D721Med (cell line): ENCODE measurements around the gene OR9Q2.
"Not testable (repeated sequence)": the region's sequence is repeated elsewhere in the genome, so short reads cannot be mapped to it uniquely, and the experiment has no call there.

Experiments used
- DNase-seq: peaks from one replicate; pipeline ENCODE4 v3.0.0; 2011; ENCODE audit warnings: low spot score; ENCODE audit not compliant: insufficient read length
- FAIRE-seq: peaks from 2 replicates; lab custom pipeline; 2011; peaks lifted over from hg19 to GRCh38; lab: Jason Lieb, UNC
- TF ChIP-seq, protein P1 (sequence below): IDR thresholded peaks from 2 replicates; pipeline ENCODE4 v1.5.1; 2012; ENCODE audit warnings: mild to moderate bottlenecking, control low read depth; ENCODE audit not compliant: insufficient read depth; ENCODE audit errors: missing control alignments

OR9Q2 gene

DNA sequence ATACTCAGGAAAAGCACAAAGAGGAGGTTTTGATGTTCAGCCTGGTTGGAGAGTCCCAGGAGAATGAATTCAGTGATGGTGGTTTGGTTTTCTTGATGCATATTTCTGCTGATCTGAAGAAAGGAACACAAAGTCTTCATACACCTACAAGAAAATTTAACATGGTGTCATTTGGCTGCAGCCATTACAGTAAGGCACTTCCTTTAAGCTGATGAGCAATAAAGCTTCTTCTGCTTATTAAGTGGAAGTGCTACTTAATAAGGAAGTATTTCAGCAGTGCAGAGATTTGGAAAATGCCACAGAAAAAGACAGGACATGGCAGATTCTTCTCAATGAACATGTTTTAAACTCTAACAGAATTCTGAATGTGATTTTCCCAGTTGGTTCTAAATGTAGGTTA, 15.2 kb downstream of the OR9Q2 start, which contains the start of gene OR1S2:
OR1S2 (minus strand) TSS at position 101 of the 400 bp plus-strand sequence; CDS start at position 101, 0 bp downstream.
- DNase-seq (no peak), FAIRE-seq (no peak)
- TF ChIP-seq, protein P1, sequence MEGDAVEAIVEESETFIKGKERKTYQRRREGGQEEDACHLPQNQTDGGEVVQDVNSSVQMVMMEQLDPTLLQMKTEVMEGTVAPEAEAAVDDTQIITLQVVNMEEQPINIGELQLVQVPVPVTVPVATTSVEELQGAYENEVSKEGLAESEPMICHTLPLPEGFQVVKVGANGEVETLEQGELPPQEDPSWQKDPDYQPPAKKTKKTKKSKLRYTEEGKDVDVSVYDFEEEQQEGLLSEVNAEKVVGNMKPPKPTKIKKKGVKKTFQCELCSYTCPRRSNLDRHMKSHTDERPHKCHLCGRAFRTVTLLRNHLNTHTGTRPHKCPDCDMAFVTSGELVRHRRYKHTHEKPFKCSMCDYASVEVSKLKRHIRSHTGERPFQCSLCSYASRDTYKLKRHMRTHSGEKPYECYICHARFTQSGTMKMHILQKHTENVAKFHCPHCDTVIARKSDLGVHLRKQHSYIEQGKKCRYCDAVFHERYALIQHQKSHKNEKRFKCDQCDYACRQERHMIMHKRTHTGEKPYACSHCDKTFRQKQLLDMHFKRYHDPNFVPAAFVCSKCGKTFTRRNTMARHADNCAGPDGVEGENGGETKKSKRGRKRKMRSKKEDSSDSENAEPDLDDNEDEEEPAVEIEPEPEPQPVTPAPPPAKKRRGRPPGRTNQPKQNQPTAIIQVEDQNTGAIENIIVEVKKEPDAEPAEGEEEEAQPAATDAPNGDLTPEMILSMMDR: no peak

GRCh38 chr11:58212420-58212819, 23.6 kb downstream of the OR9Q2 start, which contains the start of gene OR1S1:
OR1S1 (plus strand) TSS chr11:58212720.
- DNase-seq, FAIRE-seq: not testable (repeated sequence)

DNA sequence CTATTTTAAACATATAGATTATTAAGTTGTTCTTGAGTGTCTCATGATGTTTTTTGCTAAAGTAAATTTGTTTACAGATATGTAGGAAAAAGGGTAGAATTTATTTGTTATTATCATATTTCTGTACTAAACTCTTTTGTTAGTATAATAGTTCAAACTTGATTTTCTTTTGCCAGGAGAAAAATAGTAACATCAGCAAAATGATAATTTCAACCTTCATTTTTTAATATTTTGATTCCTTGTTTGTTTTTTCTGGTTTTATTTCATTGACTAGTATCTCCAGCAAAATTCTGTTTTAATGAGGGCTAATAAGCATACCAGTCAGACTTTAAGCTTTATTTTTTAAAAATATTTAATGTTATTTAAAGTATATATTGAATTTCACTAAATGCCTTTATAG, 27.6 kb downstream of the OR9Q2 start:
- DNase-seq (no peak), FAIRE-seq (no peak)
- TF ChIP-seq, protein P1: no peak

GRCh38 chr11:58222721-58223120, 33.9 kb downstream of the OR9Q2 start:
- TF ChIP-seq, protein P1: no peak
- DNase-seq (no peak), FAIRE-seq (no peak)

DNA sequence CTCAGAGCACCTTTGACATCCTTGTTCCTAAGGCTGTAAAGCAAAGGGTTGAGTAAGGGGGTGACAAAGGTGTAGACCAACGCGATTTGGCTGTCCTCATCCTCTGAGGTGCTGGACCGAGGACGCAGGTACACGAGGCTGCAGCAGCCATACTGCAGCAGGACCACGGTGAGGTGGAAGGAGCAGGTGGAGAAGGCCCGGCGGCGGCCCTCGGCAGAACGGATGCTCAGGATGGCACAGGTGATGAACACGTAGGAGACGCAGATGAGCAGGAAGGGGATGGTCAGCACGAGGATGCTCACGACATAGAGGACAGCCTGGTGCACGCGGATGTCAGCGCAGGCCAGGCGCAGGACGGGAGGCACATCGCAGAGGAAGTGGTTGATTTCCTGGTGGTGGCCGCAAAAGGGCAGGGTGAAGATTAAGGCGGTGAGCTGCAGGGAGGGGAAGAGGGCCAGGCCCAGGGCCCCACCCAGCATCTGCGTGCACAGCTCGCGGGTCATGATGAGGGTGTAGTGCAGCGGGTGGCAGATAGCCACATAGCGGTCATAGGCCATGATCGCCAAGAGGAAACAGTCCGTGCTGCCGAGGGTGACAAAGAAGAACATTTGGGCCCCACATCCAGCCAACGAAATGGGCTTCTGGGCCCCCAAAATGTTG, 39.2 kb downstream of the OR9Q2 start:
- FAIRE-seq (no peak), DNase-seq (no peak)
- TF ChIP-seq, protein P1: no peak
